ENCODE measurements around the gene SPATA16.
A peak's percentile ranks its signal among the peaks of the same experiment; 100 is the strongest.

The SPATA16 gene

DNA sequence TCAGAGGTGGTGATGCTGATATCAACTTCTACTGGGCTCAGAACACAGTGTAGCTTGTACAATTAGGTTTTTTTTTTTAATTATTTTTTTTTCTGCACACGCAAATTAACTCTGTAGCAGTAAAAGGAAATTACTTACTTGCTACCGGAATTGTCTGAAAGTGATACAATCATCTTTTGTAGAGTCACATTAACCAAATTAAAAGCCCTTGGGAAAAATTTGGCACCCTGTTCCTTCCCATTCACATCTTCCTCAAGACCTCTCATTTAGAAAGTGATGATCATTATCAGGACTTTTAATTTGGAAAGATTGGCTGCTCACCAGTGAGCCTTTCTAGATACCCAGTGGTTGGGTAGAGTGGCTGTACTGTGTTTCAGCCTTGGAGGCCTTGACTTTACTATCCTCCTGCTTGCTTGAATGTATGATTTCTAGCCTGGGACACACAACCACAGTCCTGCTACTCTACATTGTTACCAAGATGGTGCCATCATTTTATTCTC lies 232.2 kb downstream of the SPATA16 start:
- no peak overlapping the region for H3K4me3 ChIP-seq (replicated peaks in 1 of 2; ENCODE audit: low read depth in 2 of 2, low read length in 2 of 2)
- TF ChIP-seq, protein P1, sequence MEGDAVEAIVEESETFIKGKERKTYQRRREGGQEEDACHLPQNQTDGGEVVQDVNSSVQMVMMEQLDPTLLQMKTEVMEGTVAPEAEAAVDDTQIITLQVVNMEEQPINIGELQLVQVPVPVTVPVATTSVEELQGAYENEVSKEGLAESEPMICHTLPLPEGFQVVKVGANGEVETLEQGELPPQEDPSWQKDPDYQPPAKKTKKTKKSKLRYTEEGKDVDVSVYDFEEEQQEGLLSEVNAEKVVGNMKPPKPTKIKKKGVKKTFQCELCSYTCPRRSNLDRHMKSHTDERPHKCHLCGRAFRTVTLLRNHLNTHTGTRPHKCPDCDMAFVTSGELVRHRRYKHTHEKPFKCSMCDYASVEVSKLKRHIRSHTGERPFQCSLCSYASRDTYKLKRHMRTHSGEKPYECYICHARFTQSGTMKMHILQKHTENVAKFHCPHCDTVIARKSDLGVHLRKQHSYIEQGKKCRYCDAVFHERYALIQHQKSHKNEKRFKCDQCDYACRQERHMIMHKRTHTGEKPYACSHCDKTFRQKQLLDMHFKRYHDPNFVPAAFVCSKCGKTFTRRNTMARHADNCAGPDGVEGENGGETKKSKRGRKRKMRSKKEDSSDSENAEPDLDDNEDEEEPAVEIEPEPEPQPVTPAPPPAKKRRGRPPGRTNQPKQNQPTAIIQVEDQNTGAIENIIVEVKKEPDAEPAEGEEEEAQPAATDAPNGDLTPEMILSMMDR (IDR thresholded peaks at IDR 0.05; ENCODE audit: low read depth, low read length) = no peak
- DNase-seq (ENCODE audit: low read depth in 2 of 2) = no peak

DNA sequence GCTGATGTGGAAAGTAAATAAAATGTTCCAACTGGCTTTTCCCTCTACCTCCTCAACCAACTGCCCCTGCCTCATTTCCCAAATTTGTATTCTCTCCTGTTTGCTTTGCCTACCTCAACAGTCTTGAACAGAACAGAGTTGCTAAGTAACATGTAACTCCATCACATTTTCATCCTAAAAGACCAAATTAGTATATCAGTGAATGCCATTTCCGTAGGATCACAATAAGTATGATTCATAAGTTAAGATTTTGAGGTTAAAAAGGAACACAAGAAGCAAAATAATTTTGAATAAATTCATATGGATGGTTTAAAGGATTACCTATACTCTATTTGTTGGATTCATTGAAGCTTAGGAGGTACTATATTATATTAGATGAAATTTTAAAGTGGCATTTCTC lies 235.6 kb downstream of the SPATA16 start:
- H3K4me3 ChIP-seq (replicated peaks in 1 of 2; ENCODE audit: low read depth in 2 of 2, low read length in 2 of 2) = no peak overlapping the region
- DNase-seq (ENCODE audit: low read depth in 2 of 2) = peak; percentile 40 to 46
- TF ChIP-seq, protein P1 (IDR thresholded peaks at IDR 0.05; ENCODE audit: low read depth, low read length) = no peak

DNA sequence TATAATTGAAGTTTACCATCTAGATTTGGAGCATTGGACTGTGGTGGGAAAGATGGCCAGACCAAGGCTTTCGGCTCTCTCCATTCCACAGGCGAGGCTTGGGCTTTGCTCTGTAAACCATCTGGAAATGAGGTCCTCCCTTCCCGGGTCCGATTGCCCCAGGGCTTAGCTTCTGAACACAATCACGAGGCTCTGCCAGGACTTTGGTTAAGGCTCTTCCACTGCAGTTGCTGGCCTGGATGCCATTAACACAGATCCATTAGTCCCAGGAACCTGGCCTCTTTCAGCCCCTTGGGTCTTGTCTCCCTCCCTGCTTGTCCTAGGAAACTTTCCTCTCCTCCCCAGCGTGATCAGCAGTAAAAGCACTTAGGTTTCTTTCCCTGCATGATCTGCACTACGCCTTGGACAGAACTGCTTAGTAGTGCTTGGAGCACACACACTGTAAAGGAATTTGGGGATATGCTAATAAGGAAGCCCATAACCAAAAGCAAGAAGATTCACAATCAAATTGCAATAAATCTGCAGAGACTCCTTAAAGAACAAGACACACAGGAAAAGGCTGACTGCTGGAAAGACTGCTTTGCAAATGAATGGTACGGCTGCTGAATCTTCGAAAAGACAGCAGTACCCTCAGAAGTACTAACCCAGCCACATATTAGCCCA lies 236.2 kb downstream of the SPATA16 start:
- TF ChIP-seq, protein P1 (IDR thresholded peaks at IDR 0.05; ENCODE audit: low read depth, low read length) = no peak
- H3K4me3 ChIP-seq (replicated peaks in 1 of 2; ENCODE audit: low read depth in 2 of 2, low read length in 2 of 2) = no peak overlapping the region
- DNase-seq (ENCODE audit: low read depth in 2 of 2) = peak; percentile 8 to 37

DNA sequence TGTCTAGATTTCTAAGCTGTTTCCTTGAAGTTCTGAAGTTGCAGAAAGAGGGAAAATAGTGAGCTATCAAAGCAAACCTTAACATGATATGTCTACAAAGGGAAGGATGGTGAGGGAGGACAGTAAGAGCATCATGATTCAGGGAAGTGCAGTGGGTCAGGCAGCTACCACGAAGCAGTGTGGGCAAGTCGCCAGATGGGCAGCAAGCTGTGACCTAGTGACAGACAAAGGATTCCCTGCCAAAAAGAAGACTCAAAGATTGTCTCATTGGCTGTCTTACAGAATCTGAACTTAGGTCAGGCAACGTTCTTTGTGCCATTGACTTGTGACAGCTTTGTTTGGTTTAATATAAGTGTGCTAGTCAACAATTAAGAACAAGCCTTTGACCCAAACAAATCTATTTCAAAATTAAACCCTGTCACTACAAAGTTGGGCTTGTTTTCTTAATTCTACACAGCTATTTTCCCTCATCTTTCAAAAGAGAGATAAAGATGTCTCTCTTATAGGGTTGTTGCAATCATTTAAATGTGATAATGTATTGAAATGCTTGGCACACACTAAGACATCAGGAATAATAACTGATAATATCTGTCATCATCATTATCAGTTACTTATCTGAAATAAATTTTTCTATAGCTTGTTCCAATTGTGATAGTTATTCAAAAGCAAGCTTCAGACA lies 237.3 kb downstream of the SPATA16 start:
- TF ChIP-seq, protein P1 (IDR thresholded peaks at IDR 0.05; ENCODE audit: low read depth, low read length) = no peak

DNA sequence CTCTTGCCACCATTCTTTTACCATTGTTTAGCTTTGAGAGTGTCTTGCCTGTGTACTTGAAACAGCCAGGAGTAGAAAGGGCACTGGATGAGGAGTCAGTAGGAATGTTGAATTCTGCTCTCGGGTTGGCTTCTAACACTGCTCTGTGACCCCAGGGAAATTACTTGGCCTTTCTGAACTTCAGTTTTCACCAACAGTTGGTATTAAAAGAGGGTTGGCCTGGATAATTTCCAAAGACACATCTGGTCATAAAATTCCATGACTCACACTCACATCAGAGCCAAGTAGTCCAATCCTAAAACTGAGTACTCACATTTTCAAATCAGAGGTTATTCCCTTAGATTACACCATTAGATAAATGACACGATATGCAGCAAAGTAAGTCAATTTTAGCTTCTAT lies 248.9 kb downstream of the SPATA16 start:
- TF ChIP-seq, protein P1 (IDR thresholded peaks at IDR 0.05; ENCODE audit: low read depth, low read length) = no peak
- DNase-seq (ENCODE audit: low read depth in 2 of 2) = peak; percentile 78 to 86
- H3K4me3 ChIP-seq (replicated peaks in 1 of 2; ENCODE audit: low read depth in 2 of 2, low read length in 2 of 2) = no peak overlapping the region

More for the DNA sequence above, 237.3 kb downstream of the SPATA16 start:
- DNase-seq (ENCODE audit: low read depth in 2 of 2) = no peak
- no peak overlapping the region for H3K4me3 ChIP-seq (replicated peaks in 1 of 2; ENCODE audit: low read depth in 2 of 2, low read length in 2 of 2)

DNA sequence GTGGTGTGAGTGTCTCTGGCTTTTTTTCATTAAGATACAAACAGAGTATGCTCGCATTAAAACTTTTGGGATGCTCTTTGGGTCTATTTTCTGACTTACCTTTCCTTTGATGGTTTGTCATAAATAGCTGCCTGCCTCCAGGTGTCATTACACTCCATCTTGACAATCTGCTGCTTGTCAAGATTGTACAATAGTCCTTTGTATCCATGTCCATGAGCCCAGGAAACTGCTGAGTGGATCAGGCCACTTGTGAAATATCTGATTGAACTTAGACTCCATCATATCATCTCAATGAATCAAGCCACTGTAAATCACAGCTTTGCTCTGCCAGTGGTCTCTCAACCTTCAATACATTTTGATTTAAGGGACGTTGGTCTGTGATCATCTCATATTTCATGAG lies 255.3 kb downstream of the SPATA16 start:
- no peak overlapping the region for H3K4me3 ChIP-seq (replicated peaks in 1 of 2; ENCODE audit: low read depth in 2 of 2, low read length in 2 of 2)
- TF ChIP-seq, protein P1 (IDR thresholded peaks at IDR 0.05; ENCODE audit: low read depth, low read length) = no peak
- no peak for DNase-seq (ENCODE audit: low read depth in 2 of 2)
